GM10266 (cell line): ENCODE measurements around the gene C12orf56.
"Not testable (repeated sequence)": the region's sequence is repeated elsewhere in the genome, so short reads cannot be mapped to it uniquely, and the experiment has no call there.

Experiments
- DNase-seq: peaks from one replicate; pipeline ENCODE4 v3.0.0; 2012; ENCODE audit errors: extremely low spot score
- TF ChIP-seq, protein P1 (sequence below): IDR thresholded peaks from 2 replicates; pipeline ENCODE4 v1.5.1; 2012; ENCODE audit warnings: mild to moderate bottlenecking, low read depth; ENCODE audit not compliant: control insufficient read depth, insufficient read depth; ENCODE audit errors: missing control alignments

Gene C12orf56

DNA sequence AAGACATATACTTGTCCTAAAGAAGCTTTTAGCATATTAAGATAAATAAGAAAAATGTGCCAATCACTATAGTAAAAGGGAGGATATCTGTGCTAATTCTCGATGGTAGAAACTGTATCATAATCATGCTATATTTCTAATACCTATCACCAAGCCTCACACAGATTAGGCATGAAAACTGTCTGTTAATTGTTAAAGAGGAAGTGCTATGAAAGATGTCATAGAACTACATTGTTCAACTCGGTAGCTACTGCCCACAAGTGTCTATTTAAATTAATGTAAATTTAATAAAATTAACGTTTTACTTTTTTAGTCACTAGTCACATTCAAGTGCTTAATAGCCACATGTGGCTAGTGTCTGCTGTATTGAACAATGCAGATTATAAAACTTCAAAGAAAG lies 90.9 kb downstream of the C12orf56 start:
- TF ChIP-seq, protein P1, sequence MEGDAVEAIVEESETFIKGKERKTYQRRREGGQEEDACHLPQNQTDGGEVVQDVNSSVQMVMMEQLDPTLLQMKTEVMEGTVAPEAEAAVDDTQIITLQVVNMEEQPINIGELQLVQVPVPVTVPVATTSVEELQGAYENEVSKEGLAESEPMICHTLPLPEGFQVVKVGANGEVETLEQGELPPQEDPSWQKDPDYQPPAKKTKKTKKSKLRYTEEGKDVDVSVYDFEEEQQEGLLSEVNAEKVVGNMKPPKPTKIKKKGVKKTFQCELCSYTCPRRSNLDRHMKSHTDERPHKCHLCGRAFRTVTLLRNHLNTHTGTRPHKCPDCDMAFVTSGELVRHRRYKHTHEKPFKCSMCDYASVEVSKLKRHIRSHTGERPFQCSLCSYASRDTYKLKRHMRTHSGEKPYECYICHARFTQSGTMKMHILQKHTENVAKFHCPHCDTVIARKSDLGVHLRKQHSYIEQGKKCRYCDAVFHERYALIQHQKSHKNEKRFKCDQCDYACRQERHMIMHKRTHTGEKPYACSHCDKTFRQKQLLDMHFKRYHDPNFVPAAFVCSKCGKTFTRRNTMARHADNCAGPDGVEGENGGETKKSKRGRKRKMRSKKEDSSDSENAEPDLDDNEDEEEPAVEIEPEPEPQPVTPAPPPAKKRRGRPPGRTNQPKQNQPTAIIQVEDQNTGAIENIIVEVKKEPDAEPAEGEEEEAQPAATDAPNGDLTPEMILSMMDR, result no peak
- no peak for DNase-seq

DNA sequence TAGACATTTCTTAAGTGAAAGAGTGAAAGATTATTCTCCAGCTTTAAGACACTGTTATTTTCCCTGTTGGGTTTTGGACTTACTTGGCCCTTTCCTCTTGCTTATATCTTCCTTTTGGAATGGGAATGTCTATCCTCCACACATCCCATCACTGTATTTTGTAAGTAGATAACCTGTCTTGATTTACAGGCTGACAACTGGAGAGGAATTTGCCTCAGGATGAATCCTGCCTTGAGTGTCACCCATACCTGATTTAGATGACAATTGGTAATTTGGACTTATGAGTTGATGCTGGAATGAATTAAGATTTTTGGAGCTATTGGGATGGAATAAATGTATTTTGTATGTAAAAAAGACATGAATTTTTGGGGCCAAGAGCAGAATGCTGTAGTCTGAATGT lies 94.3 kb downstream of the C12orf56 start:
- TF ChIP-seq, protein P1, result no peak
- DNase-seq, result no peak

DNA sequence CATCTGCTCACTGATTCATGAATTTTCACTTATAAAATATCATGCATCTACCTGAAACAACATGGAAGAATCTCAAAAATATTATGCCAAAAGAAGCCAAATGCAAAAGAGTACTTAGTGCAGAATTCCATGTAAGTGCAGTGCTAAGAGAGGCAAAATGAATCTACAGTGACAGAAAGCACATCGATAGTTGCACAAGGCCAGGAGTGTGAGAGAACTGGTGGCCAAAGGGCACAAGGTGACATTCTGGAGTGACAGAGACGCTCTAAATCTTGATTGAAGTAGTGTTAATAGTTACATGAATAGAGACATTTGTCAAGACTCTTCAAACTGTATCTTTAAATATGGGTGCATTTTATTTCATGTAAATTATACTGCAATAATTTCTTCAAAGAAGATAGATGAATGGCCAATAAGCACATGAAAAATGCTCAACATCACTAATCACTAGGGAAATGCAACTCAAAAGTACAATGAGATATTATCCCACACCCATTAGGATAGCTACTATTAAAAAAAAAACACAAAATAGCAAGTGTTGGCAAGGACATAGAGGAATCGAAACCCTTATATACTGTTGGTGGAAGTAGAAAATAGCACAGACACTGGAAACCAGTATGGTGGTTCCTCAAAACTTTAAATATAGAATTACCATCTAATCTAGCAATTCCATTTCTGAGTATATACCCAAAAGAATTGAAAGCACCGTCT lies 96.7 kb downstream of the C12orf56 start:
- TF ChIP-seq, protein P1, result no peak
- no peak for DNase-seq

DNA sequence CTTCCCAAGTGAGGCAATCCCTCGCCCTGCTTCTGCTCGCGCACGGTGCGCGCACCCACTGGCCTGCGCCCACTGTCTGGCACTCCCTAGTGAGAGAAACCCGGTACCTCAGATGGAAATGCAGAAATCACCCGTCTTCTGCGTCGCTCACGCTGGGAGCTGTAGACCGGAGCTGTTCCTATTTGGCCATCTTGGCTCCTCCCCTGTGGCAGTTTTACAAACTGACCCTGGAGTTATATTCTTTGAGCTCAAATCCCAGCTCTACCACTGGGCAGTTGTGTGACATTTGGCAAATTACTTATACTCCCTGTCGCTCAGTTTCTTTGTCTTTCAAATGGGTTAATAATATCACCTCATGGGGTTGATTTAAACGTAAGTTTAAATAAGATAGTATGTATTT lies 97.4 kb downstream of the C12orf56 start:
- not testable (repeated sequence) for DNase-seq

DNA sequence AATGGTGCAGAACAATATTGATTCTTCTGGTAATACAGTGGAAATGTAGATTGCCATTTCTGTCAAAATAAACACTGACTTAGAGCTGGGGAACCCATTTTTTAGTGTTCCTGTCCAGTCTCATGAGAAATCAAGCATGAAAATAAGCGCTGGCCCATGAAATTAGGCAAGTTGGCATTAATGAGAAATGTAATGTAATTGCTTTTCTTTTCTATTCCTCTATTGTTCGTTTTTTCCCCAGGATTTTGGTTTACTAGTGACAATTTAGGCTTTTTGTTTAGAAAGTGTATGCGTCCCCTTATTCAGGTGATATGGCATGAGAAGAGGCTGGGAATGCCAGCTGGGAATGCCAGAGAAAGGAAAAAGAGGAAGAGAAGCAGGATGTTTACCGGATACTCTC lies 104.0 kb downstream of the C12orf56 start:
- TF ChIP-seq, protein P1, result no peak

DNA sequence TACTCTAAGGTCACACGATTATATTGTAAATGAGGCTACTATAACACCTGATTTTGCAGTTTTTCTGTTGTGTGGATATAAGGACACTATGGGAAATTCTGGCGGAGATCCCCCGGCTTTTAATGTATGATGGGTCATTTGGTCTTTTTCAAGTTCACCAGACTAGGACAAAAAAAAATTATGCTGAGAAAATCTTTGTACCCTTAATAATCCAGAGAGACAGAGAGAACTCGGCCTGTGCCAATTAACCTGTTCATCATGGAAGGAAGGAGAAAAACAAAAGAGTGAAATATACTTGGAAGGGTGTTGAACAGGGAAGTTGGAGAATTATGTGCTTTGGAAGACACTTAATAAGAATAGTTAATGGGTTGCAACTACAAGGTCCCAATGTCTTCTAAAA lies 106.3 kb downstream of the C12orf56 start:
- no peak for DNase-seq
- TF ChIP-seq, protein P1, result no peak

More for the DNA sequence above, 104.0 kb downstream of the C12orf56 start:
- DNase-seq, result no peak

DNA sequence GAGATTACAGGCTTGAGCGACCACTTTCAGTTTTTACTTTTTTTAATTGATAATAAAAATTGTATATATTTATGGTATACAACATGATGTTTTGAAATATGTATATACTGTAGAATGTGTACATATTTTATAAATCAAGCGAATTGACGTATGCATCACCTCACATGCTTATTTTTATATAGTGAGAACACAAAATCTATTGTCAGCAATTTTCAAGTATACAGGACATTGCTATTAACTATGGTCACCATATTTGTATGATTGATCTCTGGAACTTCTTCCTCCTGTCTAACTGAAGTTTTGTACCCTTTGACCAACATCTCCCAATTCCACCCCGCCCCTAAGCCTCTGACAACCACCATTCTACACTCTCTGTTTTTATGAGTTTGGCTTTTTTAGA lies 112.1 kb downstream of the C12orf56 start:
- TF ChIP-seq, protein P1, result no peak
- DNase-seq, result no peak
